ENCODE results near the gene HTRA3. TPM values are rescaled to one million over a fixed set of nuclear protein-coding genes. Genes with fewer than 3 reads are reported as not detected.

HTRA3 gene
- total and polyA plus RNA-seq, 2 experiments from 2014 or later = 3.2 to 5.2 TPM

DNA sequence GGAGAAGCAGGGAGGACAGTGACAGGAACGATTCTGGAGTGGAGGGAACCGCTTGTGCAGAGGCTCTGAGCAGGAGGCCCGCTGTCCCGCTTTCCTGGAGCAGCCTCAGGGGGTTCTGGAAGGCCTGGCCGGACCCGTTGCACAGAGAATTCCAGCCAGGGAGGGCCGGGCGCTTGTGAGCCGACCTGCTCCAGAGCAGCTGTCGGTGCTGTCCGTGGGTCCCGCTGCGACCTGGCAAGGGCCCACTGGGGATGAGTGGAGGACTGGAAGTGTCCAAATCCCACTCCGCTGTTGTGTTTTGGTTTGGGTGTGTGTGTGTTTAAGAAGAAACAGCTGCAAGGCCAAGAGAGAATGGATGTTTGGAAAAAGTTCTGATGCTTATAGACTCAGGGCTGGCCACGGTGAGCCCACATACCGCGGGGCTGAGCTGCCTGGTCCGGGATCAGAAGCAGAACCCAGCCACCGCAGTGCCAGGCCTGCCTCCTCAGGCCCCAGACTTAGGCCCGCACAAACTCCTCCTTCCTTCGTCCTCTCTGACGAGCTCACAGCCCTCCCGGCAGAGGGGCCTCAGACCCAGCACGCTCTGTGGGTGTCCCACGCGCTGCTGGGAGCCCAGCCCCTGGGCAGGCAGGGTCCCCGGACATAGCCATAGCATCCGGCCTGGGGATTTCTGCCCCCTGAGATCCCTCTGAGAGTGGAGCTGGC is 73.9 kb downstream of the HTRA3 start:
- DNase-seq = no peak
- peaks cover 3% of the 10 kb centered on the region; the same call in 1 of the 2 replicates for H3K27me3 ChIP-seq (replicated peaks; ENCODE audit: insufficient read depth)
- no peak overlapping the region for H2AFZ ChIP-seq
- in situ Hi-C loops (cut with MboI) = no loop called here
- no peaks in the 10 kb centered on the region for H3F3A ChIP-seq (ENCODE audit: insufficient read depth)
- H3K27ac ChIP-seq = no peak overlapping the region
- no peak overlapping the region for H3K4me3 ChIP-seq
- H3K9ac ChIP-seq = no peak overlapping the region
- TF ChIP-seq EZH2phosphoT487 (IDR thresholded peaks at IDR 0.05; ENCODE audit: insufficient read depth, low read depth) = no peak
- no peak for TF ChIP-seq EZH2 (IDR thresholded peaks at IDR 0.05; ENCODE audit: insufficient read depth, poor library complexity, severe bottlenecking)
- WGBS, 2 experiments (ENCODE audit: low coverage in 1 of 2, low lambda C conversion rate in 2 of 2, missing lambda C conversion rate in 2 of 2) = 33 to 41% methylated on average over 24 to 26 of the region's 28 CpGs
- no peaks in the 10 kb centered on the region for H4K20me1 ChIP-seq (ENCODE audit: insufficient read depth)
- H3K36me3 ChIP-seq (ENCODE audit: low read depth) = no peaks in the 10 kb centered on the region
- H3K4me2 ChIP-seq (ENCODE audit: unreplicated experiment) = no peak overlapping the region
- H3K9me3 ChIP-seq (ENCODE audit: low read depth) = no peaks in the 10 kb centered on the region
- no peaks in the 10 kb centered on the region for H3K79me2 ChIP-seq (ENCODE audit: insufficient read depth)
- no peaks in the 10 kb centered on the region for H3K9me2 ChIP-seq (ENCODE audit: insufficient read depth)
- no peaks in the 10 kb centered on the region for H3K4me1 ChIP-seq (ENCODE audit: insufficient read depth)

DNA sequence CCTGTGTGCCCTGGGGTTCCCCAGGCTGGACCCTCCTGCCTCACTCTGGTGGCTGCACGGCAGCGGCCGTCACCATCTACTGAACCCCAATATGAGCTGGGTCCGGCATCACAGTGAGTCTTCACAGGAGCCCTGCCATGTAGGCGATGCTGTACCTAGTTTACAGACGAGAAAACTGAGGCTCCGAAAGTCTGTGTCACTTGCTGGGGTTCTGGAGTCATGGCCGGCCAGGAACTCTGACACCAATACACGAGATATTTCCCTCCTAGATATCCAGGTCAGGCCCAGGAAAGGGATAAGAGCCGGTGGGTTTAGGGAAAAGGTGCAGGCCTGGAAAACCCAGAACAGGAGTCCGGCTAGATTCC is 74.4 kb downstream of the HTRA3 start:
- TF ChIP-seq EZH2phosphoT487 (IDR thresholded peaks at IDR 0.05; ENCODE audit: insufficient read depth, low read depth) (no peak), EZH2 (IDR thresholded peaks at IDR 0.05; ENCODE audit: insufficient read depth, poor library complexity, severe bottlenecking) (no peak)
- in situ Hi-C loops (cut with MboI) = no loop called here

DNA sequence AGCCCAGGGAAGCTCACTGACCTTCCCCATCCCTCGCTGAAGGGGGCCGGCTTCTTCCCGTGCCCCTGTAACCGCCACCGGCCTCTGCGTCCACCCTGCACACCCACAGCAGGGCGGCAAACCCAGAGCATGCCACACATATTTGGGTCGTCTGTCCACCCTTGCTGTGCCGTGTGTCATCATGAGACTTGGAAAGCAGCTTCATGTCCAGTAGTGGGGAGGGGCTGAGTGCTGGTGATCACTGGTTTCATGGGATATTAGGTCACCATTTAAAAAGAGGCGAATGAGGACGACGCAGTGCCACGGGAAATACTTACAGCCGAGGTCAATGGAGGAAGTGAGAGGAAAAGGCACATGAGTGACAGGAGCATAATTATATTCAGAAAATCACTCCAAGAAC is 74.8 kb downstream of the HTRA3 start:
- no peak for TF ChIP-seq EZH2 (IDR thresholded peaks at IDR 0.05; ENCODE audit: insufficient read depth, poor library complexity, severe bottlenecking)
- TF ChIP-seq EZH2phosphoT487 (IDR thresholded peaks at IDR 0.05; ENCODE audit: insufficient read depth, low read depth) = no peak
- H2AFZ ChIP-seq = no peak overlapping the region

More for the DNA sequence above, 74.4 kb downstream of the HTRA3 start:
- no peak overlapping the region for H3K9ac ChIP-seq
- no peak overlapping the region for H3K27ac ChIP-seq
- H4K20me1 ChIP-seq (ENCODE audit: insufficient read depth) = no peaks in the 10 kb centered on the region
- H3K27me3 ChIP-seq (replicated peaks; ENCODE audit: insufficient read depth) = peaks cover 3% of the 10 kb centered on the region; the same call in 1 of the 2 replicates
- DNase-seq = no peak
- no peaks in the 10 kb centered on the region for H3K36me3 ChIP-seq (ENCODE audit: low read depth)
- no peaks in the 10 kb centered on the region for H3K9me3 ChIP-seq (ENCODE audit: low read depth)
- H3K9me2 ChIP-seq (ENCODE audit: insufficient read depth) = no peaks in the 10 kb centered on the region
- no peaks in the 10 kb centered on the region for H3K79me2 ChIP-seq (ENCODE audit: insufficient read depth)
- H3F3A ChIP-seq (ENCODE audit: insufficient read depth) = no peaks in the 10 kb centered on the region
- no peak overlapping the region for H2AFZ ChIP-seq
- no peak overlapping the region for H3K4me3 ChIP-seq
- H3K4me2 ChIP-seq (ENCODE audit: unreplicated experiment) = no peak overlapping the region
- WGBS, 2 experiments (ENCODE audit: low coverage in 1 of 2, low lambda C conversion rate in 2 of 2, missing lambda C conversion rate in 2 of 2) = 93 to 97% methylated on average over 11 of the region's 11 CpGs
- H3K4me1 ChIP-seq (ENCODE audit: insufficient read depth) = no peaks in the 10 kb centered on the region

DNA sequence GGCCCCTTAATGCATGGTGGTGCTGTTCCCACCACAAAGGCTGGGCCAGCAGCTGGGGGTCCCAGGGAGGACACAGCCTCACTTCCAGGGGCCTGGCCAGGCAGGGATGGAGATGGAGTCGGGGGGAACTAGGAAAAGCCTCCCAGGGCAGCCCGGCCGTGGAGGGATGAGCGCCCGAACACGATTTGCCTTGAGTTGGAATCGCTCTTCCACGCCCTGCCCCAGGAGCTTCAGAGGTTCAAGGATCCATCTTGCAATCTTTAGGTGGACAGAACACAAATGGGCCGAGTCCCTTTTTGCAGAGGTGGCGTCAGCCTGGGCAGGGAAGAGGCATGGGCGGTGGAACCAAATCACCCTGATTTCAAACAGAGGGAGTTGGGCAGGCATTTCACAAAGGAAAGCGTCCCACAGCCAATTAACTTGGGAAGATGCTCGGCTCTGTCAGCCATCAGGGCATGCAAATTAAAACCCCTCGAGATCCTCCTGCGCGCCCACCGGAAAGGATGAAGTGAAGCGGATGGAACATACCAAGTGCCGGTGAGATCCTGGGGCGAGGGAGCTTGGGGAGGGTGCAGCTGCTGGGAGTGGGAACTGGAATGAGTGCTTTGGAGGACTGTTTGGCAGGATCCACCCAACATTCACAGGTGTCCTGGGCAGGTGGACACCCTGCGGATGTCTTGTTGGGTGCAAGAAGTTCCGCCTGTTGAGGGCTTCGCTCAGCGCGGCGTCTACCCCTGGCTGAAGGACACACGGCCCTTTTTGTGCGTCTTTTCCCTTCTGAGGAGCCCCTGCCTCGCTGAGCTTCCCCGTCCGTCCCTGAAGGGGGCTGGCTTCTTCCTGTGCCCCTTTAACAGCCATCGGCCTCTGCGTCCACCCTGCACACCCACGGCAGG is 75.7 kb downstream of the HTRA3 start:
- no peaks in the 10 kb centered on the region for H3K9me3 ChIP-seq (ENCODE audit: low read depth)
- H3K9me2 ChIP-seq (ENCODE audit: insufficient read depth) = no peaks in the 10 kb centered on the region
- H3K27me3 ChIP-seq (replicated peaks; ENCODE audit: insufficient read depth) = peaks cover 8% of the 10 kb centered on the region; the same call in 1 of the 2 replicates
- TF ChIP-seq EZH2phosphoT487 (IDR thresholded peaks at IDR 0.05; ENCODE audit: insufficient read depth, low read depth) (no peak), EZH2 (IDR thresholded peaks at IDR 0.05; ENCODE audit: insufficient read depth, poor library complexity, severe bottlenecking) (no peak)
- in situ Hi-C loops (cut with MboI) = no loop called here
- H3K27ac ChIP-seq = no peak overlapping the region
- no peak overlapping the region for H3K9ac ChIP-seq
- H3K79me2 ChIP-seq (ENCODE audit: insufficient read depth) = no peaks in the 10 kb centered on the region
- WGBS, 2 experiments (ENCODE audit: low coverage in 1 of 2, low lambda C conversion rate in 2 of 2, missing lambda C conversion rate in 2 of 2) = 87 to 92% methylated on average over 33 to 34 of the region's 34 CpGs
- H3F3A ChIP-seq (ENCODE audit: insufficient read depth) = no peaks in the 10 kb centered on the region
- H4K20me1 ChIP-seq (ENCODE audit: insufficient read depth) = no peaks in the 10 kb centered on the region
- H3K36me3 ChIP-seq (ENCODE audit: low read depth) = no peaks in the 10 kb centered on the region
- H3K4me3 ChIP-seq = no peak overlapping the region
- no peaks in the 10 kb centered on the region for H3K4me1 ChIP-seq (ENCODE audit: insufficient read depth)
- no peak overlapping the region for H3K4me2 ChIP-seq (ENCODE audit: unreplicated experiment)
- H2AFZ ChIP-seq = no peak overlapping the region
- DNase-seq = no peak

More for the DNA sequence above, 74.8 kb downstream of the HTRA3 start:
- Histone ChIP-seq H3K4me3 (no peak overlapping the region), H3K79me2 (ENCODE audit: insufficient read depth) (no peaks in the 10 kb centered on the region), H3K4me2 (ENCODE audit: unreplicated experiment) (no peak overlapping the region), H3K36me3 (ENCODE audit: low read depth) (no peaks in the 10 kb centered on the region), H3K27me3 (replicated peaks; ENCODE audit: insufficient read depth) (peaks cover 3% of the 10 kb centered on the region; the same call in 1 of the 2 replicates), H3K4me1 (ENCODE audit: insufficient read depth) (no peaks in the 10 kb centered on the region), H3K9me3 (ENCODE audit: low read depth) (no peaks in the 10 kb centered on the region), H3K9ac (no peak overlapping the region), H4K20me1 (ENCODE audit: insufficient read depth) (no peaks in the 10 kb centered on the region), H3F3A (ENCODE audit: insufficient read depth) (no peaks in the 10 kb centered on the region), H3K9me2 (ENCODE audit: insufficient read depth) (no peaks in the 10 kb centered on the region), H3K27ac (no peak overlapping the region)
- in situ Hi-C loops (cut with MboI) = no loop called here
- DNase-seq = no peak
- WGBS, 2 experiments (ENCODE audit: low coverage in 1 of 2, low lambda C conversion rate in 2 of 2, missing lambda C conversion rate in 2 of 2) = 74 to 79% methylated on average over 14 of the region's 14 CpGs

Data from GM23248 (cell line).